GM19455 (cell line): ENCODE results near the gene SENP3.
A peak's percentile ranks its signal among the peaks of the same experiment; 100 is the strongest.

Source experiments
- ATAC-seq: cut with Tn5 transposase; IDR thresholded peaks from one replicate; pipeline ENCODE4 v1.9.1; 2021; ENCODE audit not compliant: unreplicated experiment

SENP3 gene

GRCh38 chr17:7561589-7562207 is at the start of gene SENP3:
Gene SENP3, plus strand, starts transcription at chr17:7561919. Its CDS starts 1,158 bp downstream, at chr17:7563077.
- ATAC-seq = peak; percentile 53

- no peak for ATAC-seq
Measured at GRCh38 chr17:7512105-7512504, 49.6 kb upstream of the SENP3 start.

- no peak for ATAC-seq
Measured at GRCh38 chr17:7512824-7513540, 48.7 kb upstream of the SENP3 start.

- no peak for ATAC-seq
Measured at GRCh38 chr17:7513850-7514419, 47.8 kb upstream of the SENP3 start.

GRCh38 chr17:7515911-7516610 is 45.7 kb upstream of the SENP3 start:
- ATAC-seq = no peak

DNA sequence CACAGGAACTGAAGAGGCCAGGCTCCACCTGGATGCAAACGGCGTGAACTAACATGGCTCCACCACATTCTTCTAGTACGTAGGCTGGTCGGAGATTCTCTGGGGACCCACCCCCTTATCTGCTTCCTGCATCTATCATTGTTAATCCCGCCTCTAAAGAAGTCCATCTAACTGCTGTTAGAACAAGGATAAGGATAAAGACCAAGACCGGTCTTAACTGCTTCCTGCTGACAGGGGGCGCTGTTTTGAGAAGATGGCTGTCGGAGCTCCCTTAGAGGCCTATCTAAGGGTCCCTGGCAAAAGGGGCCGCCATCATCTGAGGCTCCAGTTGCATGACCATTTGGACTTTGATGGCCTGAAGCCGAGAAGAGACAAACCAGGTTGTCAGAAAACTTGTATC is 38.7 kb upstream of the SENP3 start:
- ATAC-seq = no peak

DNA sequence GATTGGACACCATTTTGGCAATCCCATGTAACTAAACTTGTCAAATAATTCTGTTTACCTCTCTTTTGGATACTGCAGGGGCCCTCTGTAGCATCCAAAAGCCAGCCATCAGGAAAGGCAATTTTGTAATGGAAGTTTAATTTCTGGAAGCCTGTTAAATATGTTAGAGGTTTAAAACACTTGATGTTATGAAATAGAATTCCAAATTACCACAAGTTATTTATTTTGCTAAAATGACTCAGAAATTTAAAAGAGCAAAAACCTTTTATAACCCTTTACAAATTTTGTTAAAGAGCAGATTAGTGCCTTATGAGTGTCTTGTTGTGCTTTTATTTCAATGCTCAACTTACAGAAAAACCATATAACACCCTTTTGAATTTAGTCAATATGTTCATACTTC is 32.9 kb upstream of the SENP3 start:
- no peak for ATAC-seq

DNA sequence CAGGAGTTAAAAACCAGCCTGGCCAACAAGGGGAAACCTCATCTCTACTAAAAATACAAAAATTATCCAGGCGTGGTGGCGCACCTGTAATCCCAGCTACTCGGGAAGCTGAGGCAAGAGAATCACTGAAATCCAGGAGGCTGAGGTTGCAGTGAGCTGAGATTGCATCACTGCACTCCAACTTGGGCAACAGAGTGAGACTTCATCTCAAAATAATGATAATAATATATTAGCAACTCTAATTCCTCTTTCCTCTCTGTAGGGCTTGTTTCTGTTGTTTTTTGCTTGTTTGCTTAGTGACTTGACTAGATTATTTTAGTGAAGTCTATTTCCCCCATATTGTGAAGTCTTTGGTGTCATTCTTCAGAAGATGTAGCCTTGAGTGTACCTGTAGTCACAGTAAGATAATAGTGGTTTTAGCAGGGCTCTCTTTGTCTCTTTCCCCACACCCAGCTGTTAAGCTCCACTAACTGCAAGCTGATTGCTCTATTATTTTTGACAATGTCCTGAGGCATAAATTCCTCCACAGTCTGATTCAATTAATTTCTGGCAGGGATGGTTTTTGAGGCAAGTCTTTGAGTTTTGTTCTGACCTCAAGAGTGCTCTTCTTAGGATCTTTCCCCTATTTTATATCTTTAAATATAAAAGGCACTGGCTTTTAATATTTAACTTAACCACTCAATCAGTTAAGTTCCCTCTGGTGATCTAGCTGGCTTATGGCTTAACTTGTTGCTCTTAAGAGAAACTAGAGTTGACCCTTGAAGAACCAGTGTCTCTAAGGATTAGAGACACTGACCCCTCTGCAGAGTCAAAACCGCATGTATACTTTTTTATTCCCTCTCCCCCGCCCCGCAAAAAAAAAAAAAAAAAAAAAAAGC is 31.5 kb upstream of the SENP3 start:
- ATAC-seq = no peak

- no peak for ATAC-seq
Measured at GRCh38 chr17:7538050-7538449, 23.7 kb upstream of the SENP3 start.

- no peak for ATAC-seq
Measured at GRCh38 chr17:7538891-7539545, 22.7 kb upstream of the SENP3 start.

DNA sequence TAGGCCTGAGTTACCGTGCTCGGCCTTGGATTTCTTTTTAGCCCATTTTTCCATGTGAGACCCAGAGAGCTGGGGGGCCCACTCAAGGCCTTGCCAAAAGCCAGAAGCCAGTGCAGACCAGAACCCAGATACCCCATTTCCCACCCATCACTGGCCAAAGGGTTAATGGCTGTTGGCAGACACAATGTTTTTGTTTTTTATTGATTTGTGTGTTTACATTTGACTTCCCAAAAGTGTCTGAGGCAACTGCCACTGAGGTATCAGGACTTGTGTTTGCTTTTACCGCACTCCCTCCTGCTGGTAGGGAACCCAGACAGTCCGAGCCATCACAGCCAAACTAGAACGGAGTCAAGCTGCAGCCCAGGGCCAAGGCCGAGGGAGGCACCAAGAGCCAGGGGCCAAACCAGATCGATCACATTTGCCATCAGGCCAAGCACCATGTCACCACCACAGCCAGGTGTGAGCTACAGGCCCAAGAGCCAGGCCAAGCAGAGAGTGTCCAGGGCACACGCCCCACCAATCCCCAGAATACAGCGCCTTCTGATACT is 20.6 kb upstream of the SENP3 start:
- no peak for ATAC-seq

DNA sequence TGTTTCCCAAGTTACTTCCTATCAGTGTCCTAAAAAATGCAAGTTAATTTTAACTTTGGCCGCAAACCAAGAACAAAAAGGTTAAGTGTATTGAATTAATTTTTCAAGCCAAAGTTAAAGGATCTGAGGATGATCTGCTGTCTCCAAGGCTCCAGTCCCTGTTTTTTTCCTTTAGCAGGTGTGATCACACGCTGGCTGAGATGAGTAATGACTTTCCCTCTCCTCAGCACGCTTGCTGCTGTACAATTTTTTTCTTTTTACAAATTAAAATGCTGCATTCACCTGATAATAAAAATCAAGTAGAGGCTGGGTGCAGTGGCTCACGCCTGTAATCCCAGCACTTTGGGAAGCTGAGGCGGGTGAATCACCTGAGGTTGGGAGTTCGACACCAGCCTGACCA is 16.8 kb upstream of the SENP3 start:
- ATAC-seq = no peak

- ATAC-seq = no peak
Measured at GRCh38 chr17:7548585-7549400, 12.9 kb upstream of the SENP3 start, which contains the start of gene TNFSF12. Gene TNFSF12, plus strand, starts transcription at chr17:7549058. Its CDS starts 96 bp downstream, at chr17:7549154.

DNA sequence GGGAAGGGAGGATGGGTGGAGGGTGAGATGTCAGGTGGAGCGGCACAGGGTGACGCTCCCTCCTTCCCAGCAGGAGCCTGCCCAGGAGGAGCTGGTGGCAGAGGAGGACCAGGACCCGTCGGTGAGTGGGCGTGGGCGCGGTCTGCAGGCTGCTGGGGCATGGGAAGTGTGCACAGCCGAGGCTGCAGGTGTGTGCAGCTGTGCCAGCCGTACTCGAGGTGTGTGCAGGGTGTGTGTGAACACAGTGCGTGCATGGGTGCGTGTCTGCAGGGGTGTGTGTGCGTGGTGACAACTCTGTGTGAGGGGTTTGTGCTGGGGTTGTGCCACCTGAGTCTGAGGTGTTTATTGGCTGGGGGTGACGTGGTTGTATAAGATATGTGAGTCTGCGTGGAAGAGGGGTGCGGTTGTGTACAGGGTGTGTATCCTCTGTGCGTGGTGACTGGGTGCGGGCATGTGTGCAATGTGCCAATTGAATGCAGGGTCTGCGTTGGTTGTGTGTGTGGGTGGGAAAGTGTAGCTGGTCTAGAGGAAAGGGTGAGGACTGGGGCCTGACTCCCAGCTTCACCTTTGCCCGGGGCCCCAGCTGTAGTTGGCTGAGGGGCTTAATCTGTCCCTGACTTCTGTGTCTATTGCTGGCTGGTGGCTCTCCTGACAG is 12.2 kb upstream of the SENP3 start:
- ATAC-seq = no peak

- ATAC-seq = no peak
Measured at GRCh38 chr17:7550344-7550743, 11.4 kb upstream of the SENP3 start.

GRCh38 chr17:7551396-7551795 is 10.3 kb upstream of the SENP3 start:
- no peak for ATAC-seq

DNA sequence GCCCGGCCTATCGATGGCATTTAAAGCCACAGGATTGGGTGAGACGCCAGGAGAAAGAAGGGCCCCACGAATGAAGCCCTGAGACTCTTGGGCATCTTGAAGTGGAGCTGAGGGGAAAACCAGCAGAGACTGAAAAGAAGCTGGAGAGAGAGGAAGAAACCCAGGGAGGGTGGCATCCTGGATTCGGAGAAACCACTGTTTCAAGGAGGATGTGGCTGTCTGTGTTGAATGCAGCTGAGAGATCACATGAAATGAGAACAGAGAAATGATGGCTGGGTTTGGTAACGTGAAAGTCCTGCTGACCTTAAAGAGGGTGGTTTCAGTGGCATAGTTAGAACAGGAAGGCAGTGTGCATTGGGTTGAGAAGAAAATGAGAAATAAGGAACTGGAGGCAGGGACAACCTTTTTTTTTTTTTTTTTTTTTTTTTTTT is 9.1 kb upstream of the SENP3 start:
- no peak for ATAC-seq

GRCh38 chr17:7553356-7553755 is 8.4 kb upstream of the SENP3 start:
- ATAC-seq = no peak
